ENCODE data around the gene DCAF4. TPM values are rescaled to one million over a fixed set of nuclear protein-coding genes. Genes with fewer than 3 reads are reported as not detected.

DCAF4 gene
- total RNA-seq, 1 experiment from 2014 or later: 19.6 TPM

GRCh38 chr14:72996916-72997315, 70.7 kb downstream of the DCAF4 start:
- Mint-ChIP-seq H3K27me3 (ENCODE audit: low read depth) (no peaks in the 10 kb centered on the region), H3K36me3 (peaks cover 20% of the 10 kb centered on the region), H3K4me1 (peaks cover 24% of the 10 kb centered on the region), H3K4me3 (no peak overlapping the region), H3K27ac (no peak overlapping the region), H3K9me3 (no peaks in the 10 kb centered on the region)
- TF ChIP-seq ATF1 (CRISPR knock-in tag; IDR thresholded peaks at IDR 0.05): no peak
- TF ChIP-seq NR3C1 (CRISPR knock-in tag; conservative IDR thresholded peaks at IDR 0.05; ENCODE audit: low read depth): no peak
- no peak for TF ChIP-seq NFATC4 (CRISPR knock-in tag; IDR thresholded peaks at IDR 0.05)
- TF ChIP-seq TEAD4 (CRISPR knock-in tag; IDR thresholded peaks at IDR 0.05): no peak
- TF ChIP-seq, protein P1, sequence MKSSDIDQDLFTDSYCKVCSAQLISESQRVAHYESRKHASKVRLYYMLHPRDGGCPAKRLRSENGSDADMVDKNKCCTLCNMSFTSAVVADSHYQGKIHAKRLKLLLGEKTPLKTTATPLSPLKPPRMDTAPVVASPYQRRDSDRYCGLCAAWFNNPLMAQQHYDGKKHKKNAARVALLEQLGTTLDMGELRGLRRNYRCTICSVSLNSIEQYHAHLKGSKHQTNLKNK (CRISPR knock-in tag; IDR thresholded peaks at IDR 0.05): no peak
- TF ChIP-seq, protein P2, sequence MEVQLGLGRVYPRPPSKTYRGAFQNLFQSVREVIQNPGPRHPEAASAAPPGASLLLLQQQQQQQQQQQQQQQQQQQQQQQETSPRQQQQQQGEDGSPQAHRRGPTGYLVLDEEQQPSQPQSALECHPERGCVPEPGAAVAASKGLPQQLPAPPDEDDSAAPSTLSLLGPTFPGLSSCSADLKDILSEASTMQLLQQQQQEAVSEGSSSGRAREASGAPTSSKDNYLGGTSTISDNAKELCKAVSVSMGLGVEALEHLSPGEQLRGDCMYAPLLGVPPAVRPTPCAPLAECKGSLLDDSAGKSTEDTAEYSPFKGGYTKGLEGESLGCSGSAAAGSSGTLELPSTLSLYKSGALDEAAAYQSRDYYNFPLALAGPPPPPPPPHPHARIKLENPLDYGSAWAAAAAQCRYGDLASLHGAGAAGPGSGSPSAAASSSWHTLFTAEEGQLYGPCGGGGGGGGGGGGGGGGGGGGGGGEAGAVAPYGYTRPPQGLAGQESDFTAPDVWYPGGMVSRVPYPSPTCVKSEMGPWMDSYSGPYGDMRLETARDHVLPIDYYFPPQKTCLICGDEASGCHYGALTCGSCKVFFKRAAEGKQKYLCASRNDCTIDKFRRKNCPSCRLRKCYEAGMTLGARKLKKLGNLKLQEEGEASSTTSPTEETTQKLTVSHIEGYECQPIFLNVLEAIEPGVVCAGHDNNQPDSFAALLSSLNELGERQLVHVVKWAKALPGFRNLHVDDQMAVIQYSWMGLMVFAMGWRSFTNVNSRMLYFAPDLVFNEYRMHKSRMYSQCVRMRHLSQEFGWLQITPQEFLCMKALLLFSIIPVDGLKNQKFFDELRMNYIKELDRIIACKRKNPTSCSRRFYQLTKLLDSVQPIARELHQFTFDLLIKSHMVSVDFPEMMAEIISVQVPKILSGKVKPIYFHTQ (CRISPR knock-in tag; IDR thresholded peaks at IDR 0.05): no peak
- no peak for TF ChIP-seq NFE2L1 (CRISPR knock-in tag; IDR thresholded peaks at IDR 0.05)
- TF ChIP-seq, protein P3, sequence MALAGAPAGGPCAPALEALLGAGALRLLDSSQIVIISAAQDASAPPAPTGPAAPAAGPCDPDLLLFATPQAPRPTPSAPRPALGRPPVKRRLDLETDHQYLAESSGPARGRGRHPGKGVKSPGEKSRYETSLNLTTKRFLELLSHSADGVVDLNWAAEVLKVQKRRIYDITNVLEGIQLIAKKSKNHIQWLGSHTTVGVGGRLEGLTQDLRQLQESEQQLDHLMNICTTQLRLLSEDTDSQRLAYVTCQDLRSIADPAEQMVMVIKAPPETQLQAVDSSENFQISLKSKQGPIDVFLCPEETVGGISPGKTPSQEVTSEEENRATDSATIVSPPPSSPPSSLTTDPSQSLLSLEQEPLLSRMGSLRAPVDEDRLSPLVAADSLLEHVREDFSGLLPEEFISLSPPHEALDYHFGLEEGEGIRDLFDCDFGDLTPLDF (CRISPR knock-in tag; IDR thresholded peaks at IDR 0.05): no peak
- CTCF ChIA-PET: no interaction called here
- ATAC-seq (no peak), DNase-seq (ENCODE audit: low spot score) (no peak)
- POLR2A ChIA-PET: no interaction called here

DNA sequence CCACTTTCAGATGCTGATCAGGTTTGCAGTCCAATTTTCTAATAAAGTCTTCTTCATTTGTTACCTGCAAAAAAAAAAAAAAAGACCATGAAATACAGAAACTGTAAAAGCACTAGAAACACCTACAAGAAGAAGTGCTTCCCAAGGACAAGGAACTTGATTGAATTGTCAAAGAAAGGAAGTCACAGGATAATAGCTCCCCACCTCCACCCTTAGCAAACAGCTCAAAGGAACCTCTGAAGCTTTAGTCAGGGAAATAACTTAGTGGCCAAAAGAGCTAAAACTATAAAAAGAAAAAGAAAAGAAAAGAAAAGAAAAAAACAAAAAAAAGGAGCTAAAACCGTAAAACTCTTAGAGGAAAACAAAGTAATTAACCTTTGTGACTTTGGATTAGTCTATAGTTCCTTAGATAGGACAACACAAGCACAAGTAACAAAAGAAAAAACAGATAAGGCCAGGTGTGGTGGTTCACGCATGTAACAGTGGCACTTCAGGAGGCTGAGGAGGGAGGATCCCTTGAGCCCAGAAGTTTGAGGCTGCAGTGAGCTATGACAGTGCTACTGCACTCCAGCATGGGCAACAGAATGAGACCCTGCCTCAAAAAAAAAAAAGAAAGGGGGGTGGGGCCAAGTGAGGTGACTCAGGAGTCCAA, 72.1 kb downstream of the DCAF4 start:
- no peaks in the 10 kb centered on the region for H3K9me3 Mint-ChIP-seq
- H3K4me3 Mint-ChIP-seq: no peak overlapping the region
- ChIA-PET POLR2A (interaction anchor here (0.7 kb wide), 1 partner anchor 101 kb away, joined by 3 read pairs; no protein-coding TSS in a partner anchor), CTCF (interaction anchor here (0.7 kb wide), 2 partner anchors 55 to 248 kb away, joined by 3 read pairs; no protein-coding TSS in a partner anchor)
- peaks cover 11% of the 10 kb centered on the region for H3K36me3 Mint-ChIP-seq
- no peak overlapping the region for H3K27ac Mint-ChIP-seq
- ATAC-seq (no peak), DNase-seq (ENCODE audit: low spot score) (no peak)
- no peaks in the 10 kb centered on the region for H3K27me3 Mint-ChIP-seq (ENCODE audit: low read depth)
- peaks cover 24% of the 10 kb centered on the region for H3K4me1 Mint-ChIP-seq
- TF ChIP-seq, protein P4, sequence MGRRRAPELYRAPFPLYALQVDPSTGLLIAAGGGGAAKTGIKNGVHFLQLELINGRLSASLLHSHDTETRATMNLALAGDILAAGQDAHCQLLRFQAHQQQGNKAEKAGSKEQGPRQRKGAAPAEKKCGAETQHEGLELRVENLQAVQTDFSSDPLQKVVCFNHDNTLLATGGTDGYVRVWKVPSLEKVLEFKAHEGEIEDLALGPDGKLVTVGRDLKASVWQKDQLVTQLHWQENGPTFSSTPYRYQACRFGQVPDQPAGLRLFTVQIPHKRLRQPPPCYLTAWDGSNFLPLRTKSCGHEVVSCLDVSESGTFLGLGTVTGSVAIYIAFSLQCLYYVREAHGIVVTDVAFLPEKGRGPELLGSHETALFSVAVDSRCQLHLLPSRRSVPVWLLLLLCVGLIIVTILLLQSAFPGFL (CRISPR knock-in tag; IDR thresholded peaks at IDR 0.05; ENCODE audit: borderline replicate concordance): no peak
- TF ChIP-seq ETV6 (CRISPR knock-in tag; IDR thresholded peaks at IDR 0.05) (no peak), IRF2 (CRISPR knock-in tag; IDR thresholded peaks at IDR 0.05; ENCODE audit: borderline replicate concordance, low read depth) (no peak), SMAD3 (CRISPR knock-in tag; IDR thresholded peaks at IDR 0.05; ENCODE audit: borderline replicate concordance) (no peak), FOXJ3 (CRISPR knock-in tag; IDR thresholded peaks at IDR 0.05; ENCODE audit: borderline replicate concordance) (no peak), STAT6 (CRISPR knock-in tag; conservative IDR thresholded peaks at IDR 0.05; ENCODE audit: low read depth) (no peak), CREB1 (CRISPR knock-in tag; IDR thresholded peaks at IDR 0.05) (no peak), ESRRA (CRISPR knock-in tag; IDR thresholded peaks at IDR 0.05; ENCODE audit: borderline replicate concordance) (no peak)
- TF ChIP-seq, protein P5, sequence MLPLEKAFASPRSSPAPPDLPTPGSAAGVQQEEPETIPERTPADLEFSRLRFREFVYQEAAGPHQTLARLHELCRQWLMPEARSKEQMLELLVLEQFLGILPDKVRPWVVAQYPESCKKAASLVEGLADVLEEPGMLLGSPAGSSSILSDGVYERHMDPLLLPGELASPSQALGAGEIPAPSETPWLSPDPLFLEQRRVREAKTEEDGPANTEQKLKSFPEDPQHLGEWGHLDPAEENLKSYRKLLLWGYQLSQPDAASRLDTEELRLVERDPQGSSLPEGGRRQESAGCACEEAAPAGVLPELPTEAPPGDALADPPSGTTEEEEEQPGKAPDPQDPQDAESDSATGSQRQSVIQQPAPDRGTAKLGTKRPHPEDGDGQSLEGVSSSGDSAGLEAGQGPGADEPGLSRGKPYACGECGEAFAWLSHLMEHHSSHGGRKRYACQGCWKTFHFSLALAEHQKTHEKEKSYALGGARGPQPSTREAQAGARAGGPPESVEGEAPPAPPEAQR (CRISPR knock-in tag; IDR thresholded peaks at IDR 0.05): no peak
- TF ChIP-seq, protein P6, sequence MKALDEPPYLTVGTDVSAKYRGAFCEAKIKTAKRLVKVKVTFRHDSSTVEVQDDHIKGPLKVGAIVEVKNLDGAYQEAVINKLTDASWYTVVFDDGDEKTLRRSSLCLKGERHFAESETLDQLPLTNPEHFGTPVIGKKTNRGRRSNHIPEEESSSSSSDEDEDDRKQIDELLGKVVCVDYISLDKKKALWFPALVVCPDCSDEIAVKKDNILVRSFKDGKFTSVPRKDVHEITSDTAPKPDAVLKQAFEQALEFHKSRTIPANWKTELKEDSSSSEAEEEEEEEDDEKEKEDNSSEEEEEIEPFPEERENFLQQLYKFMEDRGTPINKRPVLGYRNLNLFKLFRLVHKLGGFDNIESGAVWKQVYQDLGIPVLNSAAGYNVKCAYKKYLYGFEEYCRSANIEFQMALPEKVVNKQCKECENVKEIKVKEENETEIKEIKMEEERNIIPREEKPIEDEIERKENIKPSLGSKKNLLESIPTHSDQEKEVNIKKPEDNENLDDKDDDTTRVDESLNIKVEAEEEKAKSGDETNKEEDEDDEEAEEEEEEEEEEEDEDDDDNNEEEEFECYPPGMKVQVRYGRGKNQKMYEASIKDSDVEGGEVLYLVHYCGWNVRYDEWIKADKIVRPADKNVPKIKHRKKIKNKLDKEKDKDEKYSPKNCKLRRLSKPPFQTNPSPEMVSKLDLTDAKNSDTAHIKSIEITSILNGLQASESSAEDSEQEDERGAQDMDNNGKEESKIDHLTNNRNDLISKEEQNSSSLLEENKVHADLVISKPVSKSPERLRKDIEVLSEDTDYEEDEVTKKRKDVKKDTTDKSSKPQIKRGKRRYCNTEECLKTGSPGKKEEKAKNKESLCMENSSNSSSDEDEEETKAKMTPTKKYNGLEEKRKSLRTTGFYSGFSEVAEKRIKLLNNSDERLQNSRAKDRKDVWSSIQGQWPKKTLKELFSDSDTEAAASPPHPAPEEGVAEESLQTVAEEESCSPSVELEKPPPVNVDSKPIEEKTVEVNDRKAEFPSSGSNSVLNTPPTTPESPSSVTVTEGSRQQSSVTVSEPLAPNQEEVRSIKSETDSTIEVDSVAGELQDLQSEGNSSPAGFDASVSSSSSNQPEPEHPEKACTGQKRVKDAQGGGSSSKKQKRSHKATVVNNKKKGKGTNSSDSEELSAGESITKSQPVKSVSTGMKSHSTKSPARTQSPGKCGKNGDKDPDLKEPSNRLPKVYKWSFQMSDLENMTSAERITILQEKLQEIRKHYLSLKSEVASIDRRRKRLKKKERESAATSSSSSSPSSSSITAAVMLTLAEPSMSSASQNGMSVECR (CRISPR knock-in tag; IDR thresholded peaks at IDR 0.05; ENCODE audit: borderline replicate concordance): no peak

Measured in WTC11 (cell line).